Ishikawa (cell line): ENCODE results near the gene OSTF1.

Experiments used
- EP300 ChIP-seq: IDR thresholded peaks from 2 replicates; pipeline ENCODE4 v1.6.1; 2012; ENCODE audit warnings: borderline replicate concordance
- FOXM1 ChIP-seq: IDR thresholded peaks from 2 replicates; pipeline ENCODE4 v1.6.1; 2012; ENCODE audit warnings: low read depth, borderline replicate concordance
- RAD21 ChIP-seq: IDR thresholded peaks from 2 replicates; pipeline ENCODE4 v1.6.1; 2012; ENCODE audit warnings: low read depth
- TAF1 ChIP-seq: IDR thresholded peaks from 2 replicates; pipeline ENCODE4 v1.6.1; 2012; ENCODE audit warnings: low read depth, mild to moderate bottlenecking
- TCF12 ChIP-seq: IDR thresholded peaks from 2 replicates; pipeline ENCODE4 v1.6.1; 2012; ENCODE audit warnings: low read depth
- TEAD4 ChIP-seq: IDR thresholded peaks from 2 replicates; pipeline ENCODE4 v1.6.1; 2012
- YY1 ChIP-seq: IDR thresholded peaks from 2 replicates; pipeline ENCODE4 v1.6.1; 2012; ENCODE audit warnings: low read depth
- TF ChIP-seq, protein P1 (sequence below): IDR thresholded peaks from 2 replicates; pipeline ENCODE4 v1.6.1; 2012; ENCODE audit warnings: low read depth, mild to moderate bottlenecking

GRCh38 chr9:75092766-75093165, 4.5 kb downstream of the OSTF1 start:
- TF ChIP-seq EP300 (no peak), TEAD4 (no peak), FOXM1 (no peak), YY1 (no peak), TAF1 (no peak), RAD21 (no peak), TCF12 (no peak)
- TF ChIP-seq, protein P1, sequence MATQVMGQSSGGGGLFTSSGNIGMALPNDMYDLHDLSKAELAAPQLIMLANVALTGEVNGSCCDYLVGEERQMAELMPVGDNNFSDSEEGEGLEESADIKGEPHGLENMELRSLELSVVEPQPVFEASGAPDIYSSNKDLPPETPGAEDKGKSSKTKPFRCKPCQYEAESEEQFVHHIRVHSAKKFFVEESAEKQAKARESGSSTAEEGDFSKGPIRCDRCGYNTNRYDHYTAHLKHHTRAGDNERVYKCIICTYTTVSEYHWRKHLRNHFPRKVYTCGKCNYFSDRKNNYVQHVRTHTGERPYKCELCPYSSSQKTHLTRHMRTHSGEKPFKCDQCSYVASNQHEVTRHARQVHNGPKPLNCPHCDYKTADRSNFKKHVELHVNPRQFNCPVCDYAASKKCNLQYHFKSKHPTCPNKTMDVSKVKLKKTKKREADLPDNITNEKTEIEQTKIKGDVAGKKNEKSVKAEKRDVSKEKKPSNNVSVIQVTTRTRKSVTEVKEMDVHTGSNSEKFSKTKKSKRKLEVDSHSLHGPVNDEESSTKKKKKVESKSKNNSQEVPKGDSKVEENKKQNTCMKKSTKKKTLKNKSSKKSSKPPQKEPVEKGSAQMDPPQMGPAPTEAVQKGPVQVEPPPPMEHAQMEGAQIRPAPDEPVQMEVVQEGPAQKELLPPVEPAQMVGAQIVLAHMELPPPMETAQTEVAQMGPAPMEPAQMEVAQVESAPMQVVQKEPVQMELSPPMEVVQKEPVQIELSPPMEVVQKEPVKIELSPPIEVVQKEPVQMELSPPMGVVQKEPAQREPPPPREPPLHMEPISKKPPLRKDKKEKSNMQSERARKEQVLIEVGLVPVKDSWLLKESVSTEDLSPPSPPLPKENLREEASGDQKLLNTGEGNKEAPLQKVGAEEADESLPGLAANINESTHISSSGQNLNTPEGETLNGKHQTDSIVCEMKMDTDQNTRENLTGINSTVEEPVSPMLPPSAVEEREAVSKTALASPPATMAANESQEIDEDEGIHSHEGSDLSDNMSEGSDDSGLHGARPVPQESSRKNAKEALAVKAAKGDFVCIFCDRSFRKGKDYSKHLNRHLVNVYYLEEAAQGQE, result no peak
